DOHH2 (cell line): ENCODE data around the gene MPPED1.

ENCODE experiments used
- H3F3A ChIP-seq: fragments of 200-600 bp; sonication (generic), shearing (Covaris generic); 2 replicates; pipeline ENCODE4 v1.6.0; 2016; ENCODE audit warnings: antibody characterized with exemption, mild to moderate bottlenecking; ENCODE audit not compliant: control insufficient read depth, insufficient read depth
- H3K27ac ChIP-seq: fragments of 200-600 bp; sonication (generic); 2 replicates; pipeline ENCODE4 v1.5.1; 2014; ENCODE audit warnings: low read depth, mild to moderate bottlenecking, low read length, moderate library complexity
- H3K27me3 ChIP-seq: fragments of 200-600 bp; sonication (generic); 2 replicates; pipeline ENCODE4 v1.6.1; 2014; ENCODE audit warnings: mild to moderate bottlenecking, low read length, mixed read lengths; ENCODE audit not compliant: control insufficient read depth
- H3K36me3 ChIP-seq: fragments of 200-600 bp; sonication (generic); 2 replicates; pipeline ENCODE4 v1.6.1; 2014; ENCODE audit warnings: mild to moderate bottlenecking, low read length, moderate library complexity, mixed read lengths; ENCODE audit not compliant: control insufficient read depth
- H3K4me1 ChIP-seq: fragments of 200-600 bp; sonication (generic); 2 replicates; pipeline ENCODE4 v1.6.1; 2014; ENCODE audit warnings: mild to moderate bottlenecking, low read length, mixed read lengths; ENCODE audit not compliant: control insufficient read depth
- H3K4me2 ChIP-seq: fragments of 200-600 bp; sonication (generic); 2 replicates; pipeline ENCODE4 v1.6.0; 2014; ENCODE audit warnings: mild to moderate bottlenecking, low read length, moderate library complexity
- H3K4me3 ChIP-seq: fragments of 200-600 bp; sonication (generic); 2 replicates; pipeline ENCODE4 v1.5.1; 2014; ENCODE audit warnings: mild to moderate bottlenecking, low read length, mixed read lengths
- H3K79me2 ChIP-seq: fragments of 200-600 bp; sonication (generic); 2 replicates; pipeline ENCODE4 v1.6.1; 2014; ENCODE audit warnings: mild to moderate bottlenecking, low read length, mixed read lengths; ENCODE audit not compliant: control insufficient read depth
- H3K9me2 ChIP-seq: fragments of 200-600 bp; sonication (generic); replicated peaks from 2 replicates; pipeline ENCODE4 v1.6.1; 2014; ENCODE audit warnings: mild to moderate bottlenecking, low read length, mixed read lengths; ENCODE audit not compliant: control insufficient read depth
- H3K9me3 ChIP-seq: fragments of 200-600 bp; sonication (generic); 2 replicates; pipeline ENCODE4 v1.6.1; 2014; ENCODE audit warnings: antibody characterized with exemption, low read length, mixed read lengths; ENCODE audit not compliant: control insufficient read depth, insufficient read depth
- H4K20me1 ChIP-seq: fragments of 200-600 bp; sonication (generic); 2 replicates; pipeline ENCODE4 v1.6.0; 2014; ENCODE audit warnings: low read depth, mild to moderate bottlenecking, antibody characterized with exemption, low read length, moderate library complexity; ENCODE audit not compliant: control insufficient read depth, insufficient read depth
- CTCF ChIP-seq: fragments of 200-600 bp; sonication (generic); IDR thresholded peaks from one replicate; pipeline ENCODE4 v1.5.1; 2014; ENCODE audit warnings: antibody characterized with exemption, mild to moderate bottlenecking, low read depth, low read length; ENCODE audit not compliant: poor library complexity, severe bottlenecking
- EZH2phosphoT487 ChIP-seq: fragments of 200-600 bp; sonication (generic); IDR thresholded peaks from 2 replicates; pipeline ENCODE4 v1.6.1; 2017; ENCODE audit warnings: borderline replicate concordance, mild to moderate bottlenecking, antibody characterized with exemption, low read length, moderate library complexity, mixed read lengths

The MPPED1 gene

GRCh38 chr22:43448048-43448447 is 36.2 kb downstream of the MPPED1 start:
- H3K4me2 ChIP-seq = no peak overlapping the region
- TF ChIP-seq EZH2phosphoT487 (no peak), CTCF (no peak)
- peaks cover 3% of the 10 kb centered on the region; the same call in 1 of the 2 replicates for H3K27me3 ChIP-seq
- H4K20me1 ChIP-seq = no peaks in the 10 kb centered on the region
- H3K4me1 ChIP-seq = no peaks in the 10 kb centered on the region
- no peaks in the 10 kb centered on the region for H3K9me3 ChIP-seq
- H3K79me2 ChIP-seq = no peaks in the 10 kb centered on the region
- no peaks in the 10 kb centered on the region for H3K36me3 ChIP-seq
- no peaks in the 10 kb centered on the region for H3F3A ChIP-seq
- H3K27ac ChIP-seq = no peak overlapping the region
- H3K9me2 ChIP-seq = no peaks in the 10 kb centered on the region
- no peak overlapping the region for H3K4me3 ChIP-seq

GRCh38 chr22:43449205-43449830 is 37.5 kb downstream of the MPPED1 start:
- Histone ChIP-seq H3K9me2 (no peaks in the 10 kb centered on the region), H3K27ac (no peak overlapping the region), H3K4me1 (no peaks in the 10 kb centered on the region), H4K20me1 (no peaks in the 10 kb centered on the region), H3F3A (no peaks in the 10 kb centered on the region), H3K79me2 (no peaks in the 10 kb centered on the region), H3K9me3 (no peaks in the 10 kb centered on the region), H3K4me2 (no peak overlapping the region), H3K36me3 (no peaks in the 10 kb centered on the region), H3K4me3 (no peak overlapping the region), H3K27me3 (peaks cover 3% of the 10 kb centered on the region; the same call in 1 of the 2 replicates)
- TF ChIP-seq EZH2phosphoT487 (no peak), CTCF (no peak)

DNA sequence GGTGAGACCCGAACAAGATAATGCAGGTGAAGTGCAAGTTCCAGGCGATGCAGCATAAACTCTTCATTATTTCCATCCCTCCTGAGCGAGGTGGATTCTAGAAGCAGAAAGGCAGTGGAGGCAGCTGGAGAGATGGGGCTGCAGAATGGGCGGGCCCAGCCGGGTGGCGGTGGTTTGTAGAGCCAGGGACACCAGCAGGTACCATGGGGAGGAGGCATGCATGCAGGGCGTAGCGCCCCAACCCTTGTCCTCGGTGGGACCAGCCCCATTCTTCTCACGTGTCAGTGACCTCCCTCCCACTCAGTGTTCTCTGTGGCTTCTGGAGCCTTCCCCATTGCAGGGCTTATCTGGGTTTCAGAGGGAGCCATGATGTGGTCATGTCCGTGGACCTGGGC is 38.0 kb downstream of the MPPED1 start:
- H3K79me2 ChIP-seq = no peaks in the 10 kb centered on the region
- no peak overlapping the region for H3K4me2 ChIP-seq
- H3K9me2 ChIP-seq = no peaks in the 10 kb centered on the region
- H3K4me3 ChIP-seq = no peak overlapping the region
- H3K27me3 ChIP-seq = peaks cover 3% of the 10 kb centered on the region; the same call in 1 of the 2 replicates
- no peaks in the 10 kb centered on the region for H4K20me1 ChIP-seq
- H3K36me3 ChIP-seq = no peaks in the 10 kb centered on the region
- no peaks in the 10 kb centered on the region for H3K9me3 ChIP-seq
- no peaks in the 10 kb centered on the region for H3F3A ChIP-seq
- H3K4me1 ChIP-seq = no peaks in the 10 kb centered on the region
- H3K27ac ChIP-seq = no peak overlapping the region
- TF ChIP-seq CTCF = no peak
- no peak for TF ChIP-seq EZH2phosphoT487
